GM21515 (cell line): Measurements from ENCODE around the gene PCDH12.
A peak's percentile ranks its signal among the peaks of the same experiment; 100 is the strongest.
"Not testable (repeated sequence)": the region's sequence is repeated elsewhere in the genome, so short reads cannot be mapped to it uniquely, and the experiment has no call there.

Source experiments
- ATAC-seq: cut with Tn5 transposase; IDR thresholded peaks from one replicate; pipeline ENCODE4 v1.9.1; 2021; ENCODE audit not compliant: unreplicated experiment

The PCDH12 gene

DNA sequence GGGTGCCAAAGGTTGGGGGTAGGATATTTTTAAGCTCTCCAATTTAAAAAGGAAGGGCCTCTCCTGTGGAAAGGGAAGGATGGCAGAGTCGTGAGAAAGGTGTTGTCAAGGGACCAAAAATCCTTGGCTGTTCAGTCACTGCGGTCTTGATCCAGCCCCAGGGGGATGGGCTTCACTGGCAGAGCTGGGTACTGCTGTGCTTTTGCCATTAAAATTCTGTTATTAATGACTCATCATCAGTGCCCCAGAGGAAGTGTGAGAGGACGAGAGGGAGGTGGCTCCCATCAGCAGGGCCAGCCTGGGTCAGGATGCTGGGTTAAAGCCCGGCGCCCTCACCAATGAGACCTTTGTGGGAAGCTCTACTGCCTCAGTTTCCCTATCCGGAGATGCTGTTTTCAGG, 16.7 kb downstream of the PCDH12 start:
- ATAC-seq, result no peak

DNA sequence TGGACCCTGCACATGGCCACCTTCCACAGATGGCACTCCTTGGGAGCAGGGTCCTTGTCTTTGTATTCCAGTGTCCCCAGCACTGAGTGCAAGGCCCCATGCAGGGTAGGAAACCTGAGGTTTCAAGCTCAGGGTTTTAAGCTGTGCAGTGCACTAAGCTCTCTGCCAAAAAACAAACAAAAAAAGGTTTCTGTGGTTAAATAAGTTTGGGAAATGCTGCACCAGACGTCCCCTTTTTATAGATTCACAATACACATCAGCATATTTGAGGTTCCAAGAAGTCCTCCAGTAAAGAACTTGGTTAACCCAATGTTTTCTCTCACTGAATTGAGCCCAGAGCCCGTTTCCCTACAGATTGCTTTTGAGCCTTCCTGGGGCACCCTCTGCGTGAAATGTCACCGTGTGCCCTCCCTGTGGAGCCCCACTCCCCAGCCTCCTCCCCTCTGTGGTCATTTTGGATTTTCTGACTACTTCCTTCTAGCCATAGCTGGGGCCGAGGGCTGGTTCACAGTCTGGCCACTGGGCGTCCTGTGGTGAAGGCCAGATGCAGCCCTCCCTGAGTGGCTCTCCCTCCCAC, 17.2 kb downstream of the PCDH12 start:
- no peak for ATAC-seq

DNA sequence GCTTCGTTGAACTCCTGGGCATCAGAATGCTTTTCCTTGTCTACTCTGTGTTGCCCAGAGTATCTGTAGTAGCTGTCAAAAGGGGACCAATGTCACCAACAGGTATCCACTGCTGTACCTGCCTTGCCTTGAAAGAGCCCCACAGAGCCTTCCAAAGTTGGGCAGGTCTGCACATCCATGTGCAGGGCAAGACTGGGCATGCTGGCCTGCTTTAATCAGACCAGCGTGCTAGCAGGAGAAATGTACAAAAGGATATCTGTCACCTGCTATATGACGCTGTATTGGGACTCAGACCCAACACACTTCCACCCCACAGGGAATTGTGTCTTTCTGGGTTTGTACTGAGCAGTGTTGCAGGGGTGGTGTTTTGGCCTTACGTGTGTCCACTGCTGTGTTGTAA, 22.5 kb downstream of the PCDH12 start:
- no peak for ATAC-seq

DNA sequence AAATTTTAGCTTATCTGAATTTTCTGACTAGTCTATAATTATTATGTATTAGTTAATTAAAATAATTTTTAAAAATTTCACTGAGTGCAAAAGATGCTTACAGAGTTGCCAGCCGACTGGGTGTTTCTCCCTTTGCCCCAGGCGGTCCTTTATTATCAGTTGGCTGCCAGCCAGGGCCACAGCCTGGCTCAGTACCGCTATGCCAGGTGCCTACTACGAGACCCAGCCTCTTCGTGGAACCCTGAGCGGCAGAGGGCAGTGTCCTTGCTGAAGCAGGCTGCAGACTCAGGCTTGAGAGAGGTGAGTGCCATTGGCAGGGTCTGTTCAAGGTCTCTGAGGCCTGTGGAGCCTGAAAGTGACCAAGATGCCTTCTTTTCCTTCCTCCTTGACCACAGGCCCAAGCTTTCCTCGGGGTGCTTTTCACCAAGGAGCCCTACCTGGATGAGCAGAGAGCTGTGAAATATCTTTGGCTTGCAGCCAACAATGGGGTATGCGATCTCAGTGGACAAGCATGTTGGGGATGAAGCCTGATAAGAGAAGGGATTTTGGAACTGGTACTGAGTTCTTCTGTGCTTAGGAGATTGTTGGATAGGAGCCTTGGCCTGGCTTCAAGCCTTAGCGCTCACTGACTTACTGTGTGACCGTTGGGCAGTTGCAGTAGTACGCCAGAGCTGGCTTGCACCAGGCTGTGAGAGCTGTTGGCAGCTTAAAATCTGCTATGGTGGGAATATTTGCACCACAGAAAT, 23.7 kb downstream of the PCDH12 start:
- no peak for ATAC-seq

DNA sequence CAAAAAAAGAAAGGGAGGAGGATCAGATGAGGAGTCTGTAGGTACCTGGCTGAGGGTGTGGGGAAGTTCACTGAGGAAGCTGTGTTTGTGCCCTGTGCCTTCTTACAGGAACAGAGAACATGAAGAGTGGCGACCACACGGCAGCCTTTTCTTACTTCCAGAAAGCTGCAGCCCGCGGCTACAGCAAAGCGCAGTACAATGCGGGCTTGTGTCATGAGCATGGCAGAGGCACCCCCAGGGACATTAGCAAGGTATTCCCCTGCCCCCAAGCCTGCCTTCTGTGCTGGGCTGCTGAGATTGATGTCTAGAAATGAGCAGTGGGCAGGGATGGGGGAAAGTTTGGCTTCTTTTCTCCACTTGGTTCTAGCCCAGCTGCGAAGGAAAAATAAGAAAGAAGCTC, 24.9 kb downstream of the PCDH12 start:
- ATAC-seq, result no peak

- no peak for ATAC-seq
Measured at GRCh38 chr5:141931694-141932093, 26.3 kb downstream of the PCDH12 start.

GRCh38 chr5:141929398-141930058, 28.5 kb downstream of the PCDH12 start:
- ATAC-seq, result no peak

- no peak for ATAC-seq
Measured at GRCh38 chr5:141928051-141928450, 30.0 kb downstream of the PCDH12 start.

DNA sequence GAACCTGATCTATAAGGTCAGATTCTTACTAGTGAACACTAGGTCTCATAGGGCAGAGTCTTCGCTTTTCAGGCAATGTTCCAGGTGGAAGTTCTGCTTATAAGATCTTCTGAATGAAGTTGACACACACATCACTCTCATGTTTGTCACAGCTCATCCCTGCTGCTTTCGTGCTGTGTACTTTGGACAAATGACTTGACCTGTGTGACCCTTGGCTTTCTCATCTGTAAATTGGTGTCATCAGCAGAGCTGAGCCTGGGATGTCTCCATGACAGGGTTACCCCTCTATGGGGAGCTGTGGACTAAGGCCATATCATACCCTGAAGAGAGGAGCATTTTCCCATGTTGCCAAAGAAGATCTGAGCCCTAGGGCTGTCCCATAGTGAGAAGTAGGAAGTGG, 31.6 kb downstream of the PCDH12 start:
- no peak for ATAC-seq

- ATAC-seq, result peak; percentile 97
Measured at GRCh38 chr5:141923448-141924313, 34.3 kb downstream of the PCDH12 start, which contains the start of gene DELE1. Gene DELE1, plus strand, starts transcription at chr5:141923871. Its CDS starts 71 bp downstream, at chr5:141923942.

GRCh38 chr5:141922827-141923447, 35.1 kb downstream of the PCDH12 start:
- ATAC-seq, result not testable (repeated sequence)

DNA sequence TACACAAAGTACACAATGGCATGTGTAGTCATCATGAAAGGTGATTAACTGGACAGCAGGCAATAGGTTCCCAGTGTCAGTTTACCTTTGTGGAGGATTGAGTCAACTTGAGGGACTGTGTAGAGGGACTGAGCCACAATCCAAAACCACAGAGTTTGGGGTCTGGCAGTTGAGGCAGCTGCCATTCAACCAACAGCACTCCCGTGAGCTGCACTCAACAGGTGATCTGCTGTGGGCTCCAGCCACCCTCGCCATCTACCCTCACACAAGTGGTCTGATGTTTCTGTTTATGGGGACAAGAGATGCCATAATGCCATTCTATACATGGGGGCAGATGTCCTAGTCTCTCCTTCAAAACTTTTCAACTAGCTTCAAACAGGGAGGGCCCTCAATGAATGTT, 37.2 kb downstream of the PCDH12 start:
- no peak for ATAC-seq

GRCh38 chr5:141919218-141920119, 38.5 kb downstream of the PCDH12 start:
- ATAC-seq, result no peak

DNA sequence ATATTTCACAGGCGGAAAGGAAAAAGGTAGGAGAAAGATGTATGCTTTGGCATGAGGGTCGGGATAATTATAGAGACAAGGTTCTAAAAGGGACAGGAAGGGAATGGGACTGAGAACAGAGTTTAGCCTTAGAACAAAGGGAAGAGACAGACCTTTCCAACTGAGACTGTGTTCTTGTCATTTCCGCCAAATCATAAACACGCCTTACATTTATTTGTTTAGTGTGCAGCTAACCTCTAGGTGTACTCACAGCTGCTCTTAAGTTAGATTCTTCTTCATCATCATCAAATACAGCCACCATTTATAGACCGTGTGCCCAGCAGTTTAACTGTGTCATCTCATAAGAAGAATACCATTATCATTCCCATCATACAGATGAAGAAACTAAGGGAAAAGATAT, 40.2 kb downstream of the PCDH12 start:
- no peak for ATAC-seq

DNA sequence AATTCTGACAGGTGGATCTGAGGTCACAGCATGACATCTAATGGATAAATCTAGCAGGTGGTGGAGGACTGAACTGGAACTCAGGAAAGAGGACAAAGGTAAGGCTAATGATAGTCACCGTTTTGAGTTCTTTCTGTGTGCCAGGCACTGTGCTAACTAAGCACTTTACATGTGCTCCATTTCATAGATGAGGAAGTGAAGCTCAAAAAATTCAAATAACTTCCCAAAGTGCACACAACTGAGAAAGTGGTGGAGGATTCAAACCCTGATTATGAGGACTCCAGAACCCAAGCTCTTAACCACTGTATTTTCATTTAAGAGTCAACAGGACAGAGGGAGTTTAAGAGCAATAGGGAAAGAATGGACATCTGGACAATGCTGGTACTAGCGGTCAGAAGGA, 41.5 kb downstream of the PCDH12 start:
- no peak for ATAC-seq

GRCh38 chr5:141915881-141916336, 42.1 kb downstream of the PCDH12 start:
- no peak for ATAC-seq

GRCh38 chr5:141914797-141915196, 43.2 kb downstream of the PCDH12 start:
- no peak for ATAC-seq

DNA sequence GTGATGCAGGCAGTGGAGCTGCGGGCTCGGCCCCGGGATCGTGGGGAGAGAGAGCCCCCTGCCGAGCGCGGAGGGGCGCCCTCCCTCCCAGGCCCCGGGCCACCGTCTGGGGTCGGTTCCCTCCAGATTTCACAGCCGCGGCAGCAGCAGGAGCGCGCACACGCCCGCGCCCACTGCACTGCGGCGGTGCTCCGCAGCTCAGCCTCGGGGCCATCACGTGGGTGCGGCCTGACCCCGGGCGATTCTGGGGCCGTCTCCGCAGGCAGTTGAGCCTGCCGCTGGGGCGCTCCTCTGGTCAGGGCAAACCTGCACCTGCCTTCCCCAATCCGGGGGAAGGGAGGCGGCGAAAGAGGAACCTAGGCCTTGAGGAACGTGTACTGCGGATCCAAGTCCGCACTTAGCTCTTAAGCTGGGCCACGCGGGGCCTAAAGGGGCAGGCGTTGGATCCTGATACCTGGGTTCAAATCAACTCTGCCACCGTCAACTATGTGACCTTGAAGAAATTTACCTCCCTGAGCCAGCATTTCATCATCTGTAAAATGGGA, 43.7 kb downstream of the PCDH12 start:
- ATAC-seq, result peak; percentile 59

GRCh38 chr5:141913560-141914198, 44.3 kb downstream of the PCDH12 start:
- no peak for ATAC-seq
